HG02610 (cell line): ENCODE data around the gene NAGPA.
A peak's percentile ranks its signal among the peaks of the same experiment; 100 is the strongest.

Experiments
- ATAC-seq: cut with Tn5 transposase; IDR thresholded peaks from one replicate; pipeline ENCODE4 v1.9.1; 2021; ENCODE audit warnings: mild to moderate bottlenecking, moderate library complexity; ENCODE audit not compliant: unreplicated experiment

The NAGPA gene

DNA sequence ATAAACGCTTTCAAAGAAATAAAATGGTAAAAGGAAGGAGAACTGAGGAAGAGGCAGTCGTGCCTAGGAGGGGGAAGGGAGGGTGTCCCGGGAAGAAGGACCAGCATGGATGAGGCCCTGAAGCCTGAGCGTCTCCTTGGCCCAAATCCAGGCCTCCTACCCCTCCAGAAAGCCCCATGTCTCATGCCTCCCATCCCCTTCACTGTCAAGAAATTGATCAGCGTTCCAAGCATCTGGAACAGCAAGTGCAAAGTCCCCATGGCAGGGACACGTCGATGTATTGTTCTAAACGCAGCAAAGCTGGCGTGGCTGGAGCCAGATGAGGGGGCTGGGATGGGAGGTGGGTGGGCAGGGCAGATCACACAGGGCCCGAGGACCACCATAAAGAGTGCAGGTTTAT, 53.0 kb downstream of the NAGPA start:
- ATAC-seq: no peak

DNA sequence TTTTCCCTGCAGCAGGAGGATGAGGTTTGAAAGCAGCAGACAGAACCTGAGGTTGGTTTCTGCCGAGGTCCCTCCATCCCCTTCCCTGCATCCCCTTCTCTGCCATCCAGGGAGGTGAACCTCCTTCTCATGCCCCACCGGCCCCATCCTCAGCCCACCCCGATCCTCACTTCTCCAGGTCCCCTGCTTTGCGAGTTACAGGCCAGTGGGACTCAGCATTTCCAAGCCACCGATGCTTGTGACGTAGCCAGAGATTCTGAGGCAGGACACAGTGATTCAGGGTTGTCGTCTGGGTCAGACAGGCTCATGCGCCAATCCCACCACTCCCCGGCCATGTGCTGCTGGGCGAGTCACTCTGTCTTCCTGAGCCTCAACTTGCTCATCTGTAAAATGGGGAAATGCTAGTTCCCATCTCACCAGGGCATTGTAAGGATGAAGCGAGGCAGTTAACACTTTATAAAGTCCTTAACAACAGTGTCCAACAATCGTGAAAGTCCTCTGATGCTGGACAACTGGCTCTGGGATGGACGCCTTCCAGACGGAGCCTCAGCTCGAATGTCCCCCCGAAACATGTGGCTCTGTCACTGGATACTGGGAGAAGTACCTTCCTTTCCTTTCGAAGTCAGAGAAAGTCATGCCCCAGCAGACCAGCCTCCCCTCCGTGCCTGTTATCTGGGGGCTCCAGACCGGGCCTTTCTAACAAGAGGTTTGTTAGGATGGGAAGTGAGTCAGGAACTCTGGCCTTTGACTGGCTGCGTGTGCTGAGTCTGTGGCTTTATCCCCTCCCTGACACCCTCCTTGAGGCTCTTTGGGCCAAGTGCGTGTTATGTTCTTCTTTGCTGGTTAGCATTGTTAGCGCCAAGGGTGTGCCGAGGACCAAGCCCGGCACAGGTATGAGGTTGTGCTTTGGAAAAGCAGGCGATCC, 53.7 kb downstream of the NAGPA start:
- no peak for ATAC-seq

- no peak for ATAC-seq
Observed at GRCh38 chr16:4979164-4979563, 54.6 kb downstream of the NAGPA start.

- no peak for ATAC-seq
Observed at GRCh38 chr16:4976611-4977145, 57.1 kb downstream of the NAGPA start.

DNA sequence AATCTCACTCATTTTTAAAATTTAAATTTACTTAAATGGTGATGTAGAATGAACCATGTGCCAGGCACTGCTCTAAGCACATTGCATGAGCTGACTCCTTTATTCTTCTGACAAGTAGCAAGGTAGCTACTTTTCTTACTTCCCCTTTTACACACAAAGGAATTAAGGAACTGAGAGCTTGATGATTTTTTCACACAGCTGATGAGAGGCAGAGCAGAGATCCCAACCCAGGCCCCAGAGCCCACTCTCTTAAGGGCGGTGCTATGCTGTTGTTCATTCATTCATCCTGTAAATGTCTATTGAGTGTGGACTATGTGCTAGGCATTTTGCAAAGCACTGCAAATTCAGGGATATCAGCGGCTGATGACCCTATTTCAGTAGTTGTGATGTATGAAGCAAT, 57.7 kb downstream of the NAGPA start:
- ATAC-seq: peak; percentile 89
